ENCODE data around the gene CPVL. TPM values are rescaled to one million over a fixed set of nuclear protein-coding genes. Genes with fewer than 3 reads are reported as not detected.

CPVL gene
- total and polyA plus RNA-seq, 2 of the 8 experiments (the other 6 are each of a cell fraction or from before 2014, with no cell fraction given): 40.0 to 55.0 TPM

DNA sequence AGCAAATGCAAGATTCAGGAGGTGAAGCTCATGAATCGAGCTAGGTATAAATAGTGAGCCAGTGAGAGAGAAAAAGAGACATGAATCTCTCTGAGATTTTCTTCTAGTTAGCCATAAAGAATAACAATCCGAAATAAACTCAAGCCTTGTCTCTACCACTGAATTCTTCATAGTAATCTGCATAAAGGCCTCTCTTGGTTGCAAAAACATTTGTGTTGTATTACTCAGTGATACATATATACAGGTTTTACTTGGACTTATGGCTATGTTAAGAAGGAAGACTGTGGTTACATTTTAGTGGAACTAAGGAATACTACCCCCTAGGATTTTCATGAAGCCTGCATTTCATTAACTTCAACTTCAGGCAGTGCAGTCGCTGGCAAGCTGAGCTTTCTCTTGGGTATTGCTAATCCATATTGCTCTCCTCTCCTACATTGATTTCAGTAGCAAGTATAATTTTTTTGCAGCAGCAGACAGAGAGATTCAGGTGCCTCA lies 115.5 kb downstream of the CPVL start:
- no peak overlapping the region for H3K9ac ChIP-seq (replicated peaks in 1 of 4; ENCODE audit: extremely low read depth in 1 of 4, low read depth in 3 of 4, low read length in 3 of 4)
- H2BK20ac ChIP-seq (ENCODE audit: low read length): no peak overlapping the region
- no peaks in the 10 kb centered on the region for H3K9me3 ChIP-seq (ENCODE audit: insufficient read depth in 2 of 2, low read depth in 1 of 2, low read length in 1 of 2)
- H2BK120ac ChIP-seq (replicated peaks; ENCODE audit: low read depth, low read length): no peak overlapping the region
- no peak overlapping the region for H3K18ac ChIP-seq (ENCODE audit: extremely low read depth, low read length)
- H2BK12ac ChIP-seq (ENCODE audit: low read depth, low read length): no peak overlapping the region
- no peak overlapping the region for H2AFZ ChIP-seq (ENCODE audit: low read length)
- H3K4ac ChIP-seq (replicated peaks; ENCODE audit: insufficient read length, low read depth, low read length): no peak overlapping the region
- H3K4me3 ChIP-seq (ENCODE audit: extremely low read depth in 1 of 4, insufficient read depth in 2 of 4, low read depth in 3 of 4, low read length in 4 of 4): no peak overlapping the region
- 86% methylated on average over 3 of the region's 3 CpGs; no CpG with 5 or more reads in 1 of the 2 experiments for whole genome bisulfite sequencing, 2 experiments (ENCODE audit: extremely low coverage in 1 of 2, insufficient coverage in 1 of 2, insufficient read length in 1 of 2, insufficient replicate concordance in 2 of 2, low coverage in 1 of 2, low lambda C conversion rate in 2 of 2, missing lambda C conversion rate in 1 of 2)
- H3K27me3 ChIP-seq (replicated peaks in 1 of 4; ENCODE audit: control insufficient read depth in 3 of 4, extremely low read depth in 1 of 4, insufficient read depth in 3 of 4, low read length in 3 of 4): no peaks in the 10 kb centered on the region
- H3K79me1 ChIP-seq (ENCODE audit: low read depth, low read length): no peaks in the 10 kb centered on the region
- H4K8ac ChIP-seq (ENCODE audit: extremely low read depth, insufficient read depth, low read length): no peak overlapping the region
- no peaks in the 10 kb centered on the region for H3K36me3 ChIP-seq (ENCODE audit: control insufficient read depth in 2 of 4, insufficient read depth in 4 of 4, low read length in 3 of 4)
- FAIRE-seq (no peak), DNase-seq (ENCODE audit: low read depth in 1 of 2, low spot score in 2 of 2) (no peak)
- H3K4me2 ChIP-seq (ENCODE audit: insufficient read depth in 1 of 2, low read depth in 2 of 2, low read length in 2 of 2): no peak overlapping the region
- H4K5ac ChIP-seq (ENCODE audit: insufficient read length, low read depth, low read length): no peak overlapping the region
- no peaks in the 10 kb centered on the region for H3K79me2 ChIP-seq (ENCODE audit: control insufficient read depth in 1 of 2, insufficient read depth in 2 of 2, low read length in 2 of 2)
- H4K91ac ChIP-seq (replicated peaks; ENCODE audit: insufficient read length, low read length): no peak overlapping the region
- TF ChIP-seq, protein P1, sequence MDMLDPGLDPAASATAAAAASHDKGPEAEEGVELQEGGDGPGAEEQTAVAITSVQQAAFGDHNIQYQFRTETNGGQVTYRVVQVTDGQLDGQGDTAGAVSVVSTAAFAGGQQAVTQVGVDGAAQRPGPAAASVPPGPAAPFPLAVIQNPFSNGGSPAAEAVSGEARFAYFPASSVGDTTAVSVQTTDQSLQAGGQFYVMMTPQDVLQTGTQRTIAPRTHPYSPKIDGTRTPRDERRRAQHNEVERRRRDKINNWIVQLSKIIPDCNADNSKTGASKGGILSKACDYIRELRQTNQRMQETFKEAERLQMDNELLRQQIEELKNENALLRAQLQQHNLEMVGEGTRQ (IDR thresholded peaks at IDR 0.05; ENCODE audit: low read length): no peak
- TF ChIP-seq SAP30 (IDR thresholded peaks at IDR 0.05; ENCODE audit: insufficient read depth, insufficient replicate concordance, low read length) (no peak), JUN (IDR thresholded peaks at IDR 0.05; ENCODE audit: low read depth, low read length) (no peak), FOSL1 (IDR thresholded peaks at IDR 0.05; ENCODE audit: insufficient read depth, low read depth, low read length) (no peak), NRF1 (IDR thresholded peaks at IDR 0.05; ENCODE audit: low read depth, low read length) (no peak), CTBP2 (IDR thresholded peaks at IDR 0.05; ENCODE audit: borderline replicate concordance, insufficient read depth, insufficient read length, low read length) (no peak), SUZ12 (IDR thresholded peaks at IDR 0.05; ENCODE audit: low read length) (no peak), EP300 (IDR thresholded peaks at IDR 0.05; ENCODE audit: borderline replicate concordance in 1 of 2, low read depth in 2 of 2, low read length in 2 of 2) (no peak), BRCA1 (IDR thresholded peaks at IDR 0.05; ENCODE audit: low read depth, low read length) (no peak), KDM5A (IDR thresholded peaks at IDR 0.05; ENCODE audit: low read length) (no peak), SP4 (IDR thresholded peaks at IDR 0.05; ENCODE audit: low read length) (no peak), SIRT6 (IDR thresholded peaks at IDR 0.05; ENCODE audit: low read length) (no peak)
- TF ChIP-seq, protein P2, sequence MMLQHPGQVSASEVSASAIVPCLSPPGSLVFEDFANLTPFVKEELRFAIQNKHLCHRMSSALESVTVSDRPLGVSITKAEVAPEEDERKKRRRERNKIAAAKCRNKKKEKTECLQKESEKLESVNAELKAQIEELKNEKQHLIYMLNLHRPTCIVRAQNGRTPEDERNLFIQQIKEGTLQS (IDR thresholded peaks at IDR 0.05; ENCODE audit: insufficient read depth, low read depth, low read length): no peak
- ChIA-PET POLR2A (ENCODE audit: partially characterized antibody) (no interaction called here), CTCF (ENCODE audit: partially characterized antibody) (no interaction called here)
- no peak overlapping the region for H3K27ac ChIP-seq (ENCODE audit: low read depth, low read length)
- no peak overlapping the region for H3K56ac ChIP-seq (replicated peaks; ENCODE audit: insufficient read length, low read depth, low read length)
- H3K23ac ChIP-seq (ENCODE audit: insufficient read length): no peak overlapping the region
- no peak overlapping the region for H2AK5ac ChIP-seq (ENCODE audit: low read depth, low read length)
- no peaks in the 10 kb centered on the region for H4K20me1 ChIP-seq (replicated peaks in 1 of 2; ENCODE audit: control insufficient read depth in 1 of 2, insufficient read depth in 2 of 2, low read length in 2 of 2)
- H2BK5ac ChIP-seq (ENCODE audit: low read depth, low read length): no peak overlapping the region
- H3K4me1 ChIP-seq (replicated peaks in 1 of 4; ENCODE audit: control insufficient read depth in 3 of 4, insufficient read depth in 4 of 4, low read length in 3 of 4): no peaks in the 10 kb centered on the region
- H3K14ac ChIP-seq (ENCODE audit: insufficient read length): no peak overlapping the region
- no peak overlapping the region for H2BK15ac ChIP-seq (ENCODE audit: low read length)
- no peaks in the 10 kb centered on the region for H3K23me2 ChIP-seq (ENCODE audit: low read depth, low read length)

All from H1 (cell line).